ENCODE measurements around the gene BCAS1.

DNA sequence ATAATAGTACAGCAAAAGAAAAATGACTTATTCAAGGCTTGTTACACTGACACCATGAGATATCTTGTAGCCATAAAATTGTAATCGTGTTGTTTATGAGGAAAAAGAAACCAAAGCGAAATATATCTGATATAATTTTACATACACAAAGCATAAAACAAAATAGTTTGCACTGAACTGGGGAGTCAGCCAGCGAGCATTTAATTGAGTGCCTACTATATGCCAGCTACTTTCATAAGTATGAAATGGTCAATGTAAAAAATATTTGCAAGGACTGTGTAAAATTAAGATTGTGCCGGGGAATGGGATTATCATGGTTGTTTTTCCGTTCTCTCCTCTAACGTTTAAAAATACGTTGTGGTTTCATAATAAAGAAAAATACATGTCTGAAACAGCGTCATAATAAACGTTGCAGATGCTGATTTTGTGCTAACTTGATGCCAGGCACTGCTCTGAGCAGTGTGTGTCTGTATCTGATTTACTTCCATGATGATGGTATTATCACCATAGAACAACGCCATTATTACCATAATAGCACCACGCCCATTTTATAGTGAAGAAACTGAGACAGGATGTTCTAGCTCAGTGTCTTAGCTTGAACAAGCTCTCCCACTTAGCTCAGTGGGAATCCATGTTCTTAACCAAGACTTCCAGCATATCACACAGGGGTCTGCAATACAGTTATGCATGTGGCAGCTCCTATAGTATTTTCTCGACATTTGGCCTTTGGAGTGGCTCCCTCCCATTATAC lies 144.6 kb downstream of the BCAS1 start:
- TF ChIP-seq, protein P1, sequence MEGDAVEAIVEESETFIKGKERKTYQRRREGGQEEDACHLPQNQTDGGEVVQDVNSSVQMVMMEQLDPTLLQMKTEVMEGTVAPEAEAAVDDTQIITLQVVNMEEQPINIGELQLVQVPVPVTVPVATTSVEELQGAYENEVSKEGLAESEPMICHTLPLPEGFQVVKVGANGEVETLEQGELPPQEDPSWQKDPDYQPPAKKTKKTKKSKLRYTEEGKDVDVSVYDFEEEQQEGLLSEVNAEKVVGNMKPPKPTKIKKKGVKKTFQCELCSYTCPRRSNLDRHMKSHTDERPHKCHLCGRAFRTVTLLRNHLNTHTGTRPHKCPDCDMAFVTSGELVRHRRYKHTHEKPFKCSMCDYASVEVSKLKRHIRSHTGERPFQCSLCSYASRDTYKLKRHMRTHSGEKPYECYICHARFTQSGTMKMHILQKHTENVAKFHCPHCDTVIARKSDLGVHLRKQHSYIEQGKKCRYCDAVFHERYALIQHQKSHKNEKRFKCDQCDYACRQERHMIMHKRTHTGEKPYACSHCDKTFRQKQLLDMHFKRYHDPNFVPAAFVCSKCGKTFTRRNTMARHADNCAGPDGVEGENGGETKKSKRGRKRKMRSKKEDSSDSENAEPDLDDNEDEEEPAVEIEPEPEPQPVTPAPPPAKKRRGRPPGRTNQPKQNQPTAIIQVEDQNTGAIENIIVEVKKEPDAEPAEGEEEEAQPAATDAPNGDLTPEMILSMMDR (IDR thresholded peaks at IDR 0.05; ENCODE audit: low read length): no peak
- TF ChIP-seq EZH2 (IDR thresholded peaks at IDR 0.05; ENCODE audit: borderline replicate concordance, low read length): no peak
